ENCODE data around the gene CHST6. TPM values are rescaled to one million over a fixed set of nuclear protein-coding genes. Genes with fewer than 3 reads are reported as not detected.
"Not testable (repeated sequence)": the region's sequence is repeated elsewhere in the genome, so short reads cannot be mapped to it uniquely, and the experiment has no call there.

Gene CHST6
- total and polyA plus RNA-seq, 4 donors: 2.2 to 8.5 (median 4.4) TPM

DNA sequence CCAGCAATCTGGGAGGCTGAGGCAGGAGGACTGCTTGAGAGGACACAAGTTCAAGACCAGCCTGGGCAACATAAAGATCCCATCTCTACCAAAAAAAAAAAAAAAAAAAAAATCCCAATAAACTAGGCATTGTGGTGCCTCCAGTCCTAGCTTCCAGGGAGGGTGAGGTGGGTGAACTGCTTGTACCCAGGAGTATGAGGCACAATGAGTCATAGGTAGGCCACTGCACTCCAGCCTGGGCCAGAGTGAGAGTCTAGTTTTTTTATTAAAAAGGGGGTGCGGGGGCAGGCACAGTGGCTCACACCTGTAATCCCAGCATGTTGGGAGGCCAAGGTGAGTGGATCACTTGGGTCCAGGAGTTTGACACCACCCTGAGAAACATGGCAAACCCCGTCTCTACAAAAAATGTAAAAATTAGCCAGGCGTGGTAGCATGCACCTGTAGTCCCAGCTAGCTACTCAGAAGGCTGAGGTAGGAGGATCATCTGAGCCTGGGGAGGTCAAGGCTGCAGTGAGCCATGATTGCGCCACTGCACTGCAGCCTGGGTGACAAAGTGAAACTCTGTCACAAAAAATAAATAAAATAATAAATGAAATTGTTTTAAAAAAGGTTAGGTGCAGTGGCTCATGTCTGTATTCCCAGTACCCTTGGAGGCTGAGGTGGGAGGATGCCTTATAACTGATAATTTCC lies 7.8 kb upstream of the CHST6 start:
- peaks cover 0 to 3% (median 0%) of the 10 kb centered on the region in 3 donors for H3K27me3 ChIP-seq (ENCODE audit: control insufficient read depth in 3 of 3, insufficient read depth in 3 of 3, low read length in 2 of 3)
- no peak overlapping the region for H3K9ac ChIP-seq (ENCODE audit: insufficient read depth in 1 of 2, low read length in 2 of 2)
- no peaks in the 10 kb centered on the region for H3K36me3 ChIP-seq (ENCODE audit: control insufficient read depth in 4 of 4, insufficient read depth in 4 of 4, low read length in 4 of 4)
- TF ChIP-seq, protein P1, sequence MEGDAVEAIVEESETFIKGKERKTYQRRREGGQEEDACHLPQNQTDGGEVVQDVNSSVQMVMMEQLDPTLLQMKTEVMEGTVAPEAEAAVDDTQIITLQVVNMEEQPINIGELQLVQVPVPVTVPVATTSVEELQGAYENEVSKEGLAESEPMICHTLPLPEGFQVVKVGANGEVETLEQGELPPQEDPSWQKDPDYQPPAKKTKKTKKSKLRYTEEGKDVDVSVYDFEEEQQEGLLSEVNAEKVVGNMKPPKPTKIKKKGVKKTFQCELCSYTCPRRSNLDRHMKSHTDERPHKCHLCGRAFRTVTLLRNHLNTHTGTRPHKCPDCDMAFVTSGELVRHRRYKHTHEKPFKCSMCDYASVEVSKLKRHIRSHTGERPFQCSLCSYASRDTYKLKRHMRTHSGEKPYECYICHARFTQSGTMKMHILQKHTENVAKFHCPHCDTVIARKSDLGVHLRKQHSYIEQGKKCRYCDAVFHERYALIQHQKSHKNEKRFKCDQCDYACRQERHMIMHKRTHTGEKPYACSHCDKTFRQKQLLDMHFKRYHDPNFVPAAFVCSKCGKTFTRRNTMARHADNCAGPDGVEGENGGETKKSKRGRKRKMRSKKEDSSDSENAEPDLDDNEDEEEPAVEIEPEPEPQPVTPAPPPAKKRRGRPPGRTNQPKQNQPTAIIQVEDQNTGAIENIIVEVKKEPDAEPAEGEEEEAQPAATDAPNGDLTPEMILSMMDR (IDR thresholded peaks at IDR 0.05; ENCODE audit: control extremely low read depth, extremely low read depth): no peak
- ATAC-seq (ENCODE audit: insufficient read depth, low FRiP score) (no peak), DNase-seq (no peak)
- WGBS, 2 donors: 86 to 97% methylated on average over 4 of the region's 4 CpGs
- H3K9me3 ChIP-seq (ENCODE audit: control insufficient read depth in 4 of 4, insufficient read depth in 3 of 4, low read length in 3 of 4): peaks cover 0 to 1% (median 0%) of the 10 kb centered on the region in 4 donors
- H3K4me1 ChIP-seq (ENCODE audit: control insufficient read depth in 5 of 5, insufficient read depth in 5 of 5, low read length in 5 of 5): peaks cover 0 to 9% (median 6%) of the 10 kb centered on the region in 5 donors
- no peak overlapping the region for H3K27ac ChIP-seq (ENCODE audit: low read depth in 1 of 2, low read length in 1 of 2)
- H3K4me3 ChIP-seq: no peak overlapping the region

DNA sequence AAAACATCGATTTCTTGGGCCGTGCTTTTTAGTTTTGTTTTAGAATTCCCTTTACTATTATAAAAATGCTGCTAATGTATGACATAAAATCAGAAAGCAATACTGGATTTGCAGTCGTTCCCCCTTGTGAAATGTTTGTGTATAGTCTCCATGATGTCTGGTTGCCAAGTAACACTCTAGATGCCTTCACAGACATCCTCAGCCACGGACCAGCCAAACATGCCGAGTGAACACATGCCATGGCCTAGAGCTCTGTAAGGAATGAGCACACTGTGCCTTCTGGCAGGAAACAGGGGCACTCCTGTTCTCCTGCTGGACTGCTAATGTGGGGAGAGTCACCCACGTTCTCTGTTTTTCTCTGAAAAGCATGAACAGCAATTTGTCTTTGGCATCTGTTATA lies 6.6 kb upstream of the CHST6 start:
- not testable (repeated sequence) for ATAC-seq (ENCODE audit: insufficient read depth, low FRiP score); H3K9me3 ChIP-seq (ENCODE audit: control insufficient read depth in 4 of 4, insufficient read depth in 3 of 4, low read length in 3 of 4); H3K27me3 ChIP-seq (ENCODE audit: control insufficient read depth in 3 of 3, insufficient read depth in 3 of 3, low read length in 2 of 3); H3K9ac ChIP-seq (ENCODE audit: insufficient read depth in 1 of 2, low read length in 2 of 2); H3K36me3 ChIP-seq (ENCODE audit: control insufficient read depth in 4 of 4, insufficient read depth in 4 of 4, low read length in 4 of 4); H3K4me1 ChIP-seq (ENCODE audit: control insufficient read depth in 5 of 5, insufficient read depth in 5 of 5, low read length in 5 of 5); H3K4me3 ChIP-seq
- peak; percentile 70 to 77 (median 73) for DNase-seq
- peak overlapping the region in 1 of 2 donors; percentile 38 for H3K27ac ChIP-seq (ENCODE audit: low read depth in 1 of 2, low read length in 1 of 2)
- 53 to 71% methylated on average over 6 of the region's 6 CpGs for WGBS, 2 donors

DNA sequence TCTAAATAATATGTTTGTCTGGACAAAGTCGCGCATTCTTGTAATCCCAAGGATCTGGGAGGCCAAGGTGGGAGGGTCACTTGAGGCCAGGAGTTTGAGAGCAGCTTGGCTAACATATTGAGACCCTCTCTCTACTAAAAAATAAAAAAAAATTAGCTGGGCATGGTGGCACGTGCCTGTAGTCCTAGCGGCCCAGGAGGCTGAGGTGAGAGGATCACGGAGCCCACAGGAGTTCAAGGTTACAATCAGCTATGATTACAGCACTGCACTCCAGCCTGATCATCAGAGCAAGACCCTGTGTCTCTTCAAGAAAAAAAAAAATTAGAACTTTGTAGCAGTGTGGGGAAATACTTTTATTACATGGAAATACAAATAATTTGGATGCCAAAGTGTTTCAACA lies 6.1 kb upstream of the CHST6 start:
- Histone ChIP-seq H3K27ac (ENCODE audit: low read depth in 1 of 2, low read length in 1 of 2) (no peak overlapping the region), H3K27me3 (ENCODE audit: control insufficient read depth in 3 of 3, insufficient read depth in 3 of 3, low read length in 2 of 3) (peaks cover 0 to 3% (median 0%) of the 10 kb centered on the region in 3 donors), H3K9me3 (ENCODE audit: control insufficient read depth in 4 of 4, insufficient read depth in 3 of 4, low read length in 3 of 4) (peaks cover 0 to 1% (median 0%) of the 10 kb centered on the region in 4 donors), H3K4me1 (ENCODE audit: control insufficient read depth in 5 of 5, insufficient read depth in 5 of 5, low read length in 5 of 5) (peaks cover 0 to 10% (median 6%) of the 10 kb centered on the region in 5 donors), H3K36me3 (ENCODE audit: control insufficient read depth in 4 of 4, insufficient read depth in 4 of 4, low read length in 4 of 4) (no peaks in the 10 kb centered on the region), H3K4me3 (no peak overlapping the region), H3K9ac (ENCODE audit: insufficient read depth in 1 of 2, low read length in 2 of 2) (no peak overlapping the region)
- TF ChIP-seq, protein P1 (IDR thresholded peaks at IDR 0.05; ENCODE audit: control extremely low read depth, extremely low read depth): no peak
- WGBS, 2 donors: 80 to 92% methylated on average over 5 of the region's 5 CpGs
- DNase-seq (no peak), ATAC-seq (ENCODE audit: insufficient read depth, low FRiP score) (no peak)

DNA sequence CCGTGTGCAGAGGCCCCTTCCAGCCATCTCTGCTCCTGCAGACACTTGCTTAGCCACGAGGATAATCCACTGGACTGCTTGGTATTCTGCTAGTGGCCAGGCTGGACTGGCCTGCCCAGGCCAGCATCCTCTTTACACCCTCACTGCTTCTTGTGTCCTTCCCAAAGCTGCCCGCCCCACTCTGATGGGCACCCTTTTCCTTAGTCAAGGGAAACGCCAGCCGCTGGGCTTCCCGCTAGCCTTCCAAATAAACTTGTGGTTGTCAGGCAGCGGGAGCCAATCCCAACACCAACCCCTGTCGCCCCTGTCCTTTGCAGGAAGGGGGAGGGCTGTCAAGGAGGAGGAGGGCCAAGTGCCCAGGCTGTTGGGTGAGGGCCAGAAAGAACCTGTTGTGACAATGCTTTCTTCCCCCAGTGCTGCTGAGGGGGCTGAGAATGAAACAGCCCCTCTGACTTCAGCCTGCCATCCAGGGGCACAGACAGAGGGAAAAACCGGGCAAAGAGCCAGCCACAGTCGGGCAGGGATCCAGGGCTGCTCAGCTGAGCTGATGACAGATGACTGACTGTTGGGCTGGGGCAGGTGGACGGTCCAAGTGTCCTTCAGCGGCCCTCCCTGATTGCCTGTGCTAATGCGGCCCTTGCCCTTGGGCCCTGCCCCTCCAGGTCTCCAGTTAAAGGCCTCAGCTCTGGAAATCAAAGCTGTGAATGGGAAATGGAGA lies 3.5 kb upstream of the CHST6 start:
- peak; percentile 56 to 76 (median 72) for DNase-seq
- not testable (repeated sequence) for H3K9ac ChIP-seq (ENCODE audit: insufficient read depth in 1 of 2, low read length in 2 of 2); H3K27me3 ChIP-seq (ENCODE audit: control insufficient read depth in 3 of 3, insufficient read depth in 3 of 3, low read length in 2 of 3); H3K9me3 ChIP-seq (ENCODE audit: control insufficient read depth in 4 of 4, insufficient read depth in 3 of 4, low read length in 3 of 4); H3K27ac ChIP-seq (ENCODE audit: low read depth in 1 of 2, low read length in 1 of 2); H3K36me3 ChIP-seq (ENCODE audit: control insufficient read depth in 4 of 4, insufficient read depth in 4 of 4, low read length in 4 of 4); H3K4me3 ChIP-seq; ATAC-seq (ENCODE audit: insufficient read depth, low FRiP score)
- peaks cover 4 to 17% (median 9%) of the 10 kb centered on the region in 5 donors for H3K4me1 ChIP-seq (ENCODE audit: control insufficient read depth in 5 of 5, insufficient read depth in 5 of 5, low read length in 5 of 5)
- 30 to 37% methylated on average over 6 to 11 of the region's 13 CpGs for WGBS, 2 donors

All from lung (tissue), 12 donors.